B cell (primary cell): Measurements from ENCODE around the gene PHLPP1. TPM values are rescaled to one million over a fixed set of nuclear protein-coding genes. Genes with fewer than 3 reads are reported as not detected.

ENCODE experiments used
- ATAC-seq: fragments of 200-7000 bp; cut with Tn5 transposase; one replicate; pipeline ENCODE4 v1.10.0; 2021; ENCODE audit warnings: low read depth, mild to moderate bottlenecking, moderate number of reproducible peaks, moderate library complexity
- CTCF ChIA-PET: fragments of 350-600 bp; sonication (Branson Sonifier 250); formaldehyde crosslinking; loops from one replicate; lab custom pipeline; 2021; ENCODE audit warnings: antibody characterized with exemption, inconsistent platforms; lab: Charles Lee
- POLR2A ChIA-PET: fragments of 350-600 bp; sonication (Branson Sonifier 250); formaldehyde crosslinking; loops from one replicate; lab custom pipeline; 2021; ENCODE audit warnings: antibody characterized with exemption; lab: Charles Lee
- DNase-seq: peaks from one replicate; pipeline ENCODE4 v3.0.0; 2013
- H2AFZ ChIP-seq: 2 replicates; pipeline ENCODE4 v1.6.1; 2012; ENCODE audit warnings: mild to moderate bottlenecking, low read depth, low read length; ENCODE audit not compliant: insufficient read depth, poor library complexity, severe bottlenecking
- H3K27ac ChIP-seq, 2 donors: 1 replicate in 1 of 2; 2 replicates in 1 of 2; pipeline ENCODE4 v1.5.1; 2012 to 2013; ENCODE audit warnings: low read length in 2 of 2, mild to moderate bottlenecking in 2 of 2, moderate library complexity in 1 of 2
- H3K27me3 ChIP-seq, 4 experiments: fragments of 200-600 bp in 1 of 4; sonication (generic) in 1 of 4; replicated peaks in 1 of 4; 1 replicate in 2 of 4; 2 replicates in 2 of 4; pipeline versions ENCODE4 v1.6.1 to v1.7.0; 2013 to 2016; ENCODE audit warnings: low read length in 3 of 4, mild to moderate bottlenecking in 2 of 4, mixed read lengths in 1 of 4, moderate library complexity in 1 of 4; ENCODE audit not compliant: insufficient read depth in 4 of 4, control insufficient read depth in 3 of 4; ENCODE audit errors: control extremely low read depth in 1 of 4
- H3K36me3 ChIP-seq, 2 experiments: replicated peaks in 1 of 2; 1 replicate in 1 of 2; 2 replicates in 1 of 2; pipeline versions ENCODE4 v1.6.1 to v1.7.1; 2013; ENCODE audit warnings: low read length in 1 of 2; ENCODE audit not compliant: insufficient read depth in 2 of 2, control insufficient read depth in 1 of 2; ENCODE audit errors: control extremely low read depth in 1 of 2, extremely low read depth in 1 of 2
- H3K4me1 ChIP-seq, 2 donors: fragments of 200-600 bp in 1 of 2; sonication (generic) in 1 of 2; 1 replicate in 1 of 2; 2 replicates in 1 of 2; pipeline versions ENCODE4 v1.5.1 to v1.6.1; 2013 to 2017; ENCODE audit warnings: low read length in 2 of 2; ENCODE audit not compliant: control insufficient read depth in 2 of 2, insufficient read depth in 2 of 2
- H3K4me2 ChIP-seq: replicated peaks from 2 replicates; pipeline ENCODE3; 2012; ENCODE audit warnings: mild to moderate bottlenecking, low read depth, low read length; ENCODE audit not compliant: poor library complexity, severe bottlenecking
- H3K4me3 ChIP-seq, 5 experiments: fragments of 200-600 bp in 1 of 5; sonication (generic) in 1 of 5; 1 replicate in 3 of 5; 2 replicates in 2 of 5; pipeline versions ENCODE4 v1.5.1 to v1.7.0; 2011 to 2016; ENCODE audit warnings: low read length in 4 of 5, mild to moderate bottlenecking in 4 of 5, low read depth in 2 of 5, control low read depth in 1 of 5, moderate library complexity in 1 of 5; ENCODE audit not compliant: insufficient read depth in 1 of 5; ENCODE audit errors: control extremely low read depth in 1 of 5, extremely low read depth in 1 of 5
- H3K79me2 ChIP-seq: fragments of 200-600 bp; sonication (generic); one replicate; pipeline ENCODE4 v1.6.0; 2016; ENCODE audit warnings: low read length; ENCODE audit not compliant: control insufficient read depth, insufficient read depth
- H3K9ac ChIP-seq: fragments of 200-600 bp; sonication (generic); 2 replicates; pipeline ENCODE4 v1.6.1; 2017; ENCODE audit warnings: mild to moderate bottlenecking, low read length, moderate library complexity
- H3K9me3 ChIP-seq, 3 donors: one replicate each; pipeline versions ENCODE4 v1.6.1 to v1.7.1; 2013; ENCODE audit warnings: low read length in 2 of 3; ENCODE audit not compliant: control insufficient read depth in 2 of 3, insufficient read depth in 1 of 3; ENCODE audit errors: control extremely low read depth in 1 of 3
- H4K20me1 ChIP-seq: 2 replicates; pipeline ENCODE4 v1.6.0; 2012; ENCODE audit warnings: mild to moderate bottlenecking, low read length; ENCODE audit not compliant: insufficient read depth, control insufficient read depth, poor library complexity, severe bottlenecking
- H3K27ac Mint-ChIP-seq: one replicate; pipeline ENCODE4 v1.8.0; 2021; ENCODE audit warnings: mixed read lengths
- H3K27me3 Mint-ChIP-seq: one replicate; pipeline ENCODE4 v1.8.0; 2021; ENCODE audit warnings: mixed read lengths
- H3K4me1 Mint-ChIP-seq: one replicate; pipeline ENCODE4 v1.8.0; 2021; ENCODE audit warnings: mixed read lengths
- H3K4me3 Mint-ChIP-seq: one replicate; pipeline ENCODE4 v1.8.0; 2021; ENCODE audit warnings: mixed read lengths
- H3K9me3 Mint-ChIP-seq: one replicate; pipeline ENCODE4 v1.8.0; 2022; ENCODE audit warnings: mixed read lengths; ENCODE audit not compliant: insufficient read depth
- EZH2 ChIP-seq: IDR thresholded peaks from 2 replicates; pipeline ENCODE4 v1.6.1; 2012; ENCODE audit warnings: borderline replicate concordance, low read depth, mild to moderate bottlenecking, moderate library complexity, low read length; ENCODE audit not compliant: insufficient read depth, poor library complexity, severe bottlenecking
- WGBS: methylation state at CpG from one replicate; pipeline ENCODE4 v1.1.5; 2013; ENCODE audit warnings: missing lambda C conversion rate; ENCODE audit not compliant: insufficient coverage; 5-methylcytosine and 5-hydroxymethylcytosine counted together
- intact Hi-C: fragments of 100-400 bp; cut with micrococcal nuclease; formaldehyde crosslinking; loops from one replicate; pipeline ENCODE4 v1.10.0; 2022
- polyA plus RNA-seq: library from polyadenylated mRNA; depleted of rRNA; stranded (reverse); fragments of >200 nt; gene quantifications from 2 replicates; pipeline ENCODE4 v1.2.3, GENCODE V29; 2012
- total RNA-seq, 2 donors: library from RNA; stranded (reverse); fragments of 120-200 nt in 1 of 2; gene quantifications; 1 replicate in 1 of 2; 2 replicates in 1 of 2; pipeline versions ENCODE4 v1.2.3 to v1.2.4, GENCODE V29; 2013 to 2022
- TF ChIP-seq, protein P1 (sequence below): fragments of 200-600 bp; IDR thresholded peaks from one replicate; pipeline ENCODE4 v1.8.0; 2022; ENCODE audit warnings: antibody characterized with exemption, mild to moderate bottlenecking

PHLPP1 gene
- total and polyA plus RNA-seq, 2 donors (not counting 1 experiment from before 2014, with no cell fraction given): 3.0 to 20.7 TPM

DNA sequence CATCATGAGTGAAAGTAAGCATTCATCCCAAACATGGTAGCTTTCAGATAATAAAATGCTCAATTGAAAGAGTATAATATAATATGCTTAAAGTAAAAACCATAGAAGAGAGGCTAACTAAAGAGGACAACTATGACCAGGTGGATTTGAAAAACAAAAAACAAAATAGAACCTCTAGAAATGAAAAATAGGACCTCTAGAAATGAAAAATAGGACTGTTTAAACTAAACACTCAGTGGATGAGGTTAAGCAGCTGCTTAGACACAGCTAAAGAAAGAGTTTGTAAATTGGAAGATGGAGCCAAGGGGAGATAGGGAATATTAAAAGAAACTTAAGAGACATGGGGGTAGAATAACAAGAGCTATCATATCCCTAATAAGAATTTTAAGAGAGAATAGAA lies 302.6 kb downstream of the PHLPP1 start:
- no peak overlapping the region for H3K4me2 ChIP-seq
- no peaks in the 10 kb centered on the region for H3K27me3 ChIP-seq
- no peak overlapping the region for H3K9ac ChIP-seq
- no peaks in the 10 kb centered on the region for H4K20me1 ChIP-seq
- H3K4me3 Mint-ChIP-seq: no peak overlapping the region
- DNase-seq (no peak), ATAC-seq (no peak)
- intact Hi-C loops: loop anchor here (2.0 kb wide), 1 partner anchor 113 kb away; no protein-coding TSS in a partner anchor
- H3K27ac Mint-ChIP-seq: no peak overlapping the region
- CTCF ChIA-PET: interaction anchor here (0.5 to 7.9 kb wide), 29 partner anchors 8 to 563 kb away, joined by 3 to 223 read pairs (median 5); partner anchors contain the start of genes BCL2, PHLPP1 and VPS4B
- no peaks in the 10 kb centered on the region for H3K36me3 ChIP-seq
- H3K4me3 ChIP-seq: no peak overlapping the region
- peaks cover 16% of the 10 kb centered on the region for H3K27me3 Mint-ChIP-seq
- POLR2A ChIA-PET: no interaction called here
- H3K9me3 ChIP-seq: peaks cover 0 to 7% (median 3%) of the 10 kb centered on the region in 3 donors
- peaks cover 4% of the 10 kb centered on the region for H3K9me3 Mint-ChIP-seq
- no peak overlapping the region for H3K27ac ChIP-seq
- H3K4me1 Mint-ChIP-seq: no peaks in the 10 kb centered on the region
- H2AFZ ChIP-seq: no peak overlapping the region
- H3K79me2 ChIP-seq: no peaks in the 10 kb centered on the region
- no peaks in the 10 kb centered on the region for H3K4me1 ChIP-seq
- no peak for TF ChIP-seq EZH2
- TF ChIP-seq, protein P1, sequence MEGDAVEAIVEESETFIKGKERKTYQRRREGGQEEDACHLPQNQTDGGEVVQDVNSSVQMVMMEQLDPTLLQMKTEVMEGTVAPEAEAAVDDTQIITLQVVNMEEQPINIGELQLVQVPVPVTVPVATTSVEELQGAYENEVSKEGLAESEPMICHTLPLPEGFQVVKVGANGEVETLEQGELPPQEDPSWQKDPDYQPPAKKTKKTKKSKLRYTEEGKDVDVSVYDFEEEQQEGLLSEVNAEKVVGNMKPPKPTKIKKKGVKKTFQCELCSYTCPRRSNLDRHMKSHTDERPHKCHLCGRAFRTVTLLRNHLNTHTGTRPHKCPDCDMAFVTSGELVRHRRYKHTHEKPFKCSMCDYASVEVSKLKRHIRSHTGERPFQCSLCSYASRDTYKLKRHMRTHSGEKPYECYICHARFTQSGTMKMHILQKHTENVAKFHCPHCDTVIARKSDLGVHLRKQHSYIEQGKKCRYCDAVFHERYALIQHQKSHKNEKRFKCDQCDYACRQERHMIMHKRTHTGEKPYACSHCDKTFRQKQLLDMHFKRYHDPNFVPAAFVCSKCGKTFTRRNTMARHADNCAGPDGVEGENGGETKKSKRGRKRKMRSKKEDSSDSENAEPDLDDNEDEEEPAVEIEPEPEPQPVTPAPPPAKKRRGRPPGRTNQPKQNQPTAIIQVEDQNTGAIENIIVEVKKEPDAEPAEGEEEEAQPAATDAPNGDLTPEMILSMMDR: no peak

DNA sequence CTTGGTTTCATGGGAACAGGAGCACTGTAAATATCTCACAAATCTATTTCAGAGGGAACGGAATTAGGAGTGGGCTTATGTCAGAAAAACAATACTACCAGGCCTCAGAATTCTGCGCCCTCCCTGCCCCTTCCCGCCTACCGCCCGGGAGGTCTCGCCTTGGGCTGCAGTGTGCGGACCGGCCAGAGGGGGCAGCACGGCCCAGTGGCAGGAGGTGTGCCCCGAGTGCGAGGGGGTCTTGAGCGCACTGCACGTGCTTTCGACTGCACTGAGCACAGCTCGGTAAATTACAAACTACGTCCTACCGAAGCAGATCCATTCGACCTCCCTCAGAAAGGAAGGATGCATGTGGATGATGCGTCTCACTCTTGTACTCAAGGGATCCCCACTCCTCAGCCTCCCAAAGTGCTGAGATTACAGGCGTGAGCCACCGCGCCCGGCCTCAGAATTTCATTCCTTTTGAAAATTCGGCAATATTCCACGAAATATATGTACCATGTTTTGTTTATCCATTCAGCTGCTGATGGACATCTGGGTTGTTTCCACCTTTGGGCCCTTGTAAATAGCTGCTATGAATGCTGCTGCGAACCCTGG lies 307.2 kb downstream of the PHLPP1 start:
- ChIA-PET POLR2A (no interaction called here), CTCF (interaction anchor here (0.6 to 7.9 kb wide), 4 partner anchors 110 to 416 kb away, joined by 3 to 170 read pairs (median 14); no protein-coding TSS in a partner anchor)
- H3K36me3 ChIP-seq: no peaks in the 10 kb centered on the region
- H3K27me3 ChIP-seq: no peaks in the 10 kb centered on the region
- Mint-ChIP-seq H3K4me1 (no peaks in the 10 kb centered on the region), H3K27me3 (no peaks in the 10 kb centered on the region), H3K27ac (no peak overlapping the region), H3K4me3 (no peak overlapping the region), H3K9me3 (peaks cover 4% of the 10 kb centered on the region)
- intact Hi-C loops: no loop called here
- DNase-seq (no peak), ATAC-seq (no peak)
- no peaks in the 10 kb centered on the region for H3K79me2 ChIP-seq
- H3K27ac ChIP-seq: no peak overlapping the region
- WGBS: 92% methylated on average over 25 of the region's 26 CpGs
- H3K9me3 ChIP-seq: peaks cover 0 to 7% (median 3%) of the 10 kb centered on the region in 3 donors
- H2AFZ ChIP-seq: no peak overlapping the region
- TF ChIP-seq, protein P1: peak; percentile 29
- no peak for TF ChIP-seq EZH2
- H3K4me2 ChIP-seq: no peak overlapping the region
- H3K9ac ChIP-seq: no peak overlapping the region
- H3K4me1 ChIP-seq: no peaks in the 10 kb centered on the region
- H3K4me3 ChIP-seq: no peak overlapping the region
- H4K20me1 ChIP-seq: no peaks in the 10 kb centered on the region
